Activated effector memory CD4-positive, alpha-beta T cell treated with anti-CD3 and anti-CD28 coated beads, Interleukin-2, amount 50 U/mL, for 16 hours (primary cell): ENCODE results near the gene AGBL4.
"Not testable (repeated sequence)": the region's sequence is repeated elsewhere in the genome, so short reads cannot be mapped to it uniquely, and the experiment has no call there.

Source experiments
- DNase-seq: peaks from one replicate; pipeline ENCODE4 v3.0.0-alpha.2; 2020

The AGBL4 gene

GRCh38 chr1:49294539-49294938 lies 729.2 kb downstream of the AGBL4 start:
- no peak for DNase-seq

GRCh38 chr1:49293016-49293415 lies 730.7 kb downstream of the AGBL4 start:
- DNase-seq = no peak

- DNase-seq = not testable (repeated sequence)
Measured at GRCh38 chr1:49257211-49258049, 766.3 kb downstream of the AGBL4 start.

- no peak for DNase-seq
Measured at GRCh38 chr1:49252917-49253316, 770.8 kb downstream of the AGBL4 start.

- no peak for DNase-seq
Measured at GRCh38 chr1:49251019-49251784, 772.6 kb downstream of the AGBL4 start.

- DNase-seq = no peak
Measured at GRCh38 chr1:49240709-49241221, 783.0 kb downstream of the AGBL4 start.

- DNase-seq = no peak
Measured at GRCh38 chr1:49234988-49235387, 788.8 kb downstream of the AGBL4 start.

- DNase-seq = no peak
Measured at GRCh38 chr1:49229555-49229954, 794.2 kb downstream of the AGBL4 start.

GRCh38 chr1:49226758-49227157 lies 797.0 kb downstream of the AGBL4 start:
- no peak for DNase-seq

- DNase-seq = no peak
Measured at GRCh38 chr1:49225464-49225863, 798.3 kb downstream of the AGBL4 start.

- no peak for DNase-seq
Measured at GRCh38 chr1:49213301-49213700, 810.5 kb downstream of the AGBL4 start.

- DNase-seq = no peak
Measured at GRCh38 chr1:49208712-49209111, 815.0 kb downstream of the AGBL4 start.

- DNase-seq = no peak
Measured at GRCh38 chr1:49204720-49205119, 819.0 kb downstream of the AGBL4 start.

GRCh38 chr1:49200738-49201137 lies 823.0 kb downstream of the AGBL4 start:
- DNase-seq = no peak

GRCh38 chr1:49199564-49199963 lies 824.2 kb downstream of the AGBL4 start:
- no peak for DNase-seq

GRCh38 chr1:49197081-49197480 lies 826.7 kb downstream of the AGBL4 start:
- no peak for DNase-seq

- DNase-seq = no peak
Measured at GRCh38 chr1:49190138-49190537, 833.6 kb downstream of the AGBL4 start.

- DNase-seq = no peak
Measured at GRCh38 chr1:49187056-49187455, 836.7 kb downstream of the AGBL4 start.

GRCh38 chr1:49185450-49185980 lies 838.2 kb downstream of the AGBL4 start:
- no peak for DNase-seq

- DNase-seq = no peak
Measured at GRCh38 chr1:49183489-49183888, 840.3 kb downstream of the AGBL4 start.

- no peak for DNase-seq
Measured at GRCh38 chr1:49181033-49181432, 842.7 kb downstream of the AGBL4 start.

- no peak for DNase-seq
Measured at GRCh38 chr1:49171941-49172593, 851.7 kb downstream of the AGBL4 start.

GRCh38 chr1:49166031-49166430 lies 857.7 kb downstream of the AGBL4 start:
- DNase-seq = no peak
